HCEC 1CT (cell line): ENCODE data around the gene LRRC17.
"Not testable (repeated sequence)": the region's sequence is repeated elsewhere in the genome, so short reads cannot be mapped to it uniquely, and the experiment has no call there.

ENCODE experiments used
- DNase-seq: peaks from one replicate; pipeline ENCODE4 v3.0.0-alpha.2; 2017

LRRC17 gene

GRCh38 chr7:102943423-102944169 is 30.8 kb downstream of the LRRC17 start:
- DNase-seq = no peak

- DNase-seq = no peak
Observed at GRCh38 chr7:102944241-102944640, 31.4 kb downstream of the LRRC17 start.

GRCh38 chr7:102951839-102952238 is 39.0 kb downstream of the LRRC17 start:
- no peak for DNase-seq

GRCh38 chr7:102953406-102953805 is 40.6 kb downstream of the LRRC17 start:
- DNase-seq = no peak

- DNase-seq = not testable (repeated sequence)
Observed at GRCh38 chr7:102954359-102954758, 41.6 kb downstream of the LRRC17 start.

GRCh38 chr7:102958004-102958403 is 45.2 kb downstream of the LRRC17 start:
- DNase-seq = not testable (repeated sequence)

- not testable (repeated sequence) for DNase-seq
Observed at GRCh38 chr7:102961993-102962392, 49.2 kb downstream of the LRRC17 start.

- no peak for DNase-seq
Observed at GRCh38 chr7:102966465-102966864, 53.7 kb downstream of the LRRC17 start.

- peak; percentile 35 for DNase-seq
Observed at GRCh38 chr7:102967798-102968197, 55.0 kb downstream of the LRRC17 start.

- no peak for DNase-seq
Observed at GRCh38 chr7:102973096-102973802, 60.4 kb downstream of the LRRC17 start.

GRCh38 chr7:102974366-102975236 is 61.8 kb downstream of the LRRC17 start:
- no peak for DNase-seq

- no peak for DNase-seq
Observed at GRCh38 chr7:102975854-102976253, 63.1 kb downstream of the LRRC17 start.

GRCh38 chr7:102976493-102976892 is 63.7 kb downstream of the LRRC17 start:
- no peak for DNase-seq

GRCh38 chr7:102977586-102977985 is 64.8 kb downstream of the LRRC17 start:
- DNase-seq = not testable (repeated sequence)

GRCh38 chr7:102978284-102978683 is 65.5 kb downstream of the LRRC17 start:
- DNase-seq = peak; percentile 77

GRCh38 chr7:102979670-102980069 is 66.9 kb downstream of the LRRC17 start:
- DNase-seq = no peak

GRCh38 chr7:102981451-102981850 is 68.7 kb downstream of the LRRC17 start:
- no peak for DNase-seq

GRCh38 chr7:102982235-102982634 is 69.4 kb downstream of the LRRC17 start:
- no peak for DNase-seq

- DNase-seq = no peak
Observed at GRCh38 chr7:102983602-102984001, 70.8 kb downstream of the LRRC17 start.

- no peak for DNase-seq
Observed at GRCh38 chr7:102985176-102985783, 72.5 kb downstream of the LRRC17 start.

GRCh38 chr7:102988088-102988487 is 75.3 kb downstream of the LRRC17 start:
- DNase-seq = no peak

- DNase-seq = no peak
Observed at GRCh38 chr7:102988631-102989560, 76.1 kb downstream of the LRRC17 start.
